Rectal smooth muscle tissue (tissue), 1 donor: Measurements from ENCODE around the gene ADCYAP1R1.

Experiments
- H3K27ac ChIP-seq: one replicate; pipeline ENCODE4 v1.7.0; 2013; ENCODE audit warnings: low read depth, low read length, inconsistent platforms
- H3K27me3 ChIP-seq: one replicate; pipeline ENCODE4 v1.7.0; 2013; ENCODE audit warnings: low read length; ENCODE audit not compliant: control insufficient read depth, insufficient read depth
- H3K36me3 ChIP-seq: one replicate; pipeline ENCODE4 v1.7.0; 2013; ENCODE audit warnings: low read length; ENCODE audit not compliant: control insufficient read depth, insufficient read depth
- H3K4me1 ChIP-seq: one replicate; pipeline ENCODE4 v1.7.0; 2013; ENCODE audit warnings: low read length; ENCODE audit not compliant: control insufficient read depth, insufficient read depth
- H3K4me3 ChIP-seq: one replicate; pipeline ENCODE4 v1.7.0; 2013; ENCODE audit warnings: low read length
- H3K9ac ChIP-seq: one replicate; pipeline ENCODE4 v1.7.0; 2013; ENCODE audit warnings: low read length

The ADCYAP1R1 gene

DNA sequence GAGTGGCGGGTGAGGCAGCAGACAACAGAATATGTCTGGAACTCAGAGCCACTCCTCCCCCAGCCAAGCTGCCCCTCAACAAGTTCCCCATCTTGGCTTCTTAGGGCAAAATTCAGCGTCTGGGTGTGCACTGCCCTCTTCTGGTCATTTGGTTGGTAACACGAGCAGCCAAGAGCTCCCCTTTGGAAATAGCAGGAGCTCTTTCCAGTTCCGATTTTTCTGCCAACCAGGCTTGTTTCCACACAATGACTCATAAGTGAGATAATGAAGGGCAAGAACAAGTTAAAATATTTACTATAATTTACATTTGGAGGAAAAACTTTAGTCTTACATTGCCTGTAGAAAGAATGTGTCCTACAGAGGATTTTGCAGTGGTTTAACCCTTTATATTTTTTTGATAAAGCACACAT, 70.5 kb downstream of the ADCYAP1R1 start:
- no peaks in the 10 kb centered on the region for H3K4me1 ChIP-seq
- no peaks in the 10 kb centered on the region for H3K27me3 ChIP-seq

DNA sequence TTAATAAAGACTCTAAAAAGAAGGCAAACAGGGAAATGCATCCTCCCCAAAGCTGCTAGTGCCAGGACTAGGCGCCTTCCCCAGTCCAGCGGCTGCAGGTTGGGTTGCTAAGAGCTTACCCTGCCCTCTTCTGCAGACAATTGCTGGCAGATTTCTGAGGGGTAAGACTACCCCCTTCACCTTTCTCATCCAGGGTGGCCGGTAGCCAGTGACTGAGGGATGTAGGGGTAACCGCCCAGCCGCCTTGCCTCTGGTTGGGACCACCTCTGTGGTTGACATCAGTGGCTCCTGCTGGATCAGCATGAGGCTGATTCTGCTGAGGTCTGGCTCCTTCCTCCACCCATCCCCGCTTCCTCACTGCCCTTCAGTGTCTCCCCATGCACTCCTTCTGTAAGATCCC, 71.2 kb downstream of the ADCYAP1R1 start:
- Histone ChIP-seq H3K4me1 (no peaks in the 10 kb centered on the region), H3K27ac (no peak overlapping the region), H3K36me3 (no peaks in the 10 kb centered on the region), H3K9ac (no peak overlapping the region), H3K27me3 (no peaks in the 10 kb centered on the region), H3K4me3 (no peak overlapping the region)

More for the DNA sequence above, 70.5 kb downstream of the ADCYAP1R1 start:
- Histone ChIP-seq H3K9ac (no peak overlapping the region), H3K27ac (no peak overlapping the region), H3K4me3 (no peak overlapping the region), H3K36me3 (no peaks in the 10 kb centered on the region)

DNA sequence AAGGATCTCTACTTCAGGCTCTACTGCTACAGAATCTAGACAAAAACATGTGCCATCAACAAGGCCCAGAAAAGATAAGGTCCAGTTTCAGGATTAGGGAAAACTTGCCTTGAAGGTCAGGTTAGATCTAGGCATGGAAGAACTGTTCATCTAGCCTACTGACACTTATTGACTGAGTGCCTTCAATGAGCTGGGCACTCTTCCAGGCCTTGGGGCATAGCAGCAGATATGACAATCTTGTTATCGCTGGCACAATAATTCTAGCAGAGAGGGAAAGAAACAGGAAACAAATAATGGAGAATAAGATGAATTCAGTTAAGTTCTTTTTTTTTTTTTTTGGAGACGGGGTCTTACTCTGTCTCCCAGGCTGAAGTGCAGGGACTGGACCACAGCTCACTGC, 71.6 kb downstream of the ADCYAP1R1 start:
- H3K36me3 ChIP-seq: no peaks in the 10 kb centered on the region
- H3K27me3 ChIP-seq: no peaks in the 10 kb centered on the region
- H3K4me3 ChIP-seq: no peak overlapping the region
- H3K27ac ChIP-seq: no peak overlapping the region
- H3K4me1 ChIP-seq: no peaks in the 10 kb centered on the region
- H3K9ac ChIP-seq: no peak overlapping the region

DNA sequence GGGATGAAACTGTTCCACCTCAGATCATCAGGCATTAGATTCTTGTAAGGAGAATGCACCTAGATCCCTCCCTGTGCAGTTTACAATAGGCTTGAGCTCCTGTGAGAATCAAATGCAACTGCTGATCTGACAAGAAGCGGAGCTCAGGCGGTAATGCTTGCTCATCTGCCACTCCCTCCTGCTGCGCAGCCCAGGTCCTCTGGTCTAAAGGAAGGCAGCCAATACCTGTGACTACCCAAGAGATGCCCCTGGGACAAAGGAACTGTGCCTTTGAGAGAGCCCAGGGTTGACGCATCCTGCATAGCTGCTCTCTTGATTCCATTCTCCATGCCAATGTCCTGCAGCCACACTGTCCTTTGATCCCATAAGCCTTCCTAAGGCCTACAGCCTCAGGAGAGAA, 73.1 kb downstream of the ADCYAP1R1 start:
- H3K4me1 ChIP-seq: no peaks in the 10 kb centered on the region
- no peak overlapping the region for H3K4me3 ChIP-seq
- no peaks in the 10 kb centered on the region for H3K27me3 ChIP-seq
- H3K27ac ChIP-seq: no peak overlapping the region
- no peak overlapping the region for H3K9ac ChIP-seq
- H3K36me3 ChIP-seq: no peaks in the 10 kb centered on the region

DNA sequence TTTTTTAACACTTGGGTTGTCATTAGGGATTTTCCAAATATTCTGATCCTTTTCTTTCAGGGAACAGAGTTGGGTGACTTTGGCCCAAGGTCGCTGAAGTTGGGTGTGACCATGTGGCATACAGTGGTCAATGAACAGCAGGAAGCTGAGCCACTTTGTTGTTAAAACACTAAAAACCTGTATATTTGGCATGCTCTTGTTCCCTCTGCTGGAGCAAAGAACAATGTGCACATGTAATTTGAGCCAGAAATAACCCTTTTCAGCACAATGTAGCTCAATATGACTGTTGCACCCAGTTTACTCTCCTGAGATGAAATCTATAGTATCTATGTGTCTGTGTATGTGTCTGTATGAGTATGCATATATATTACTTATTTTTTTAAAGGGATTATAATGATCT, 74.9 kb downstream of the ADCYAP1R1 start:
- Histone ChIP-seq H3K27ac (no peak overlapping the region), H3K4me3 (no peak overlapping the region), H3K4me1 (no peaks in the 10 kb centered on the region), H3K27me3 (no peaks in the 10 kb centered on the region), H3K9ac (no peak overlapping the region), H3K36me3 (no peaks in the 10 kb centered on the region)

DNA sequence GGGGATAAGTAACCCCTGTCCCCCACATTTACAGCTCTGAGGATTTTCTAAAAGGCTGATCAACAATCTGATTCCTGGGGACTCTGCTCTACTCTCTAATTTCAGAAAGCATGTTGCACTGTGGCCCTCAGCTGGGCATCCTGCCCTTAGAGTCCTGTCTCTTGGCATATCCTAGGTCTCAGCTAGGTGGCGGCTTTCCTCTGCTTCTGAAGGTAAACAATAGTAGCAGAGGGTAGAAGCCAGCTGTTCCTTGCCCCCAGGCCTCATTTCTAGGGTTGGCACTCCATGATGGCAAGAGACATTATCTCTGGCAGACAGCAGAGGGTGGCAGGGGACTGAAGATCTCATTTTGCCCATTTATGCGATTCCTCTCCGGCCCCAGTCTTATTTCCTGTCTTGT, 77.0 kb downstream of the ADCYAP1R1 start:
- Histone ChIP-seq H3K9ac (no peak overlapping the region), H3K4me1 (no peaks in the 10 kb centered on the region), H3K27me3 (no peaks in the 10 kb centered on the region), H3K27ac (no peak overlapping the region), H3K4me3 (no peak overlapping the region), H3K36me3 (no peaks in the 10 kb centered on the region)

DNA sequence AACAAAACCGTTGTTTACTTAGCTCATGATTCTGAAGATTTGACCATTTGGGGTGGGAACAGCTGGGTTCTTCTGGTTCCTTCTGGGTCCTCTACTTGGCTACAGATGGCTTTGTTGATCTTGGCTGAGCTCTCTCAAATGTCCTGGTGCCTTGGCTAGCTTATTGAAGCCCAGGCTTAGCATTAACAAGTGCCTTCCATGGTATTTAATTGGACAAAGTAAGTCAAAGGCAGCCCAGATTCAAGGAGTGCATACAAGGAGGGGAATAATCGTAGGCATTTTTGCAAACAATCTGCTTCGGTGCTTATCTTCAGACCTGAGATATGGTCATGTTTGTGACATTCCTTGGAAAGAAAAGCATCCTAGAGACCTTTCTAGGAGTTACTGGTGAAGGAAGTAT, 81.4 kb downstream of the ADCYAP1R1 start:
- Histone ChIP-seq H3K4me3 (no peak overlapping the region), H3K4me1 (no peaks in the 10 kb centered on the region), H3K36me3 (no peaks in the 10 kb centered on the region), H3K27ac (no peak overlapping the region), H3K27me3 (no peaks in the 10 kb centered on the region), H3K9ac (no peak overlapping the region)

DNA sequence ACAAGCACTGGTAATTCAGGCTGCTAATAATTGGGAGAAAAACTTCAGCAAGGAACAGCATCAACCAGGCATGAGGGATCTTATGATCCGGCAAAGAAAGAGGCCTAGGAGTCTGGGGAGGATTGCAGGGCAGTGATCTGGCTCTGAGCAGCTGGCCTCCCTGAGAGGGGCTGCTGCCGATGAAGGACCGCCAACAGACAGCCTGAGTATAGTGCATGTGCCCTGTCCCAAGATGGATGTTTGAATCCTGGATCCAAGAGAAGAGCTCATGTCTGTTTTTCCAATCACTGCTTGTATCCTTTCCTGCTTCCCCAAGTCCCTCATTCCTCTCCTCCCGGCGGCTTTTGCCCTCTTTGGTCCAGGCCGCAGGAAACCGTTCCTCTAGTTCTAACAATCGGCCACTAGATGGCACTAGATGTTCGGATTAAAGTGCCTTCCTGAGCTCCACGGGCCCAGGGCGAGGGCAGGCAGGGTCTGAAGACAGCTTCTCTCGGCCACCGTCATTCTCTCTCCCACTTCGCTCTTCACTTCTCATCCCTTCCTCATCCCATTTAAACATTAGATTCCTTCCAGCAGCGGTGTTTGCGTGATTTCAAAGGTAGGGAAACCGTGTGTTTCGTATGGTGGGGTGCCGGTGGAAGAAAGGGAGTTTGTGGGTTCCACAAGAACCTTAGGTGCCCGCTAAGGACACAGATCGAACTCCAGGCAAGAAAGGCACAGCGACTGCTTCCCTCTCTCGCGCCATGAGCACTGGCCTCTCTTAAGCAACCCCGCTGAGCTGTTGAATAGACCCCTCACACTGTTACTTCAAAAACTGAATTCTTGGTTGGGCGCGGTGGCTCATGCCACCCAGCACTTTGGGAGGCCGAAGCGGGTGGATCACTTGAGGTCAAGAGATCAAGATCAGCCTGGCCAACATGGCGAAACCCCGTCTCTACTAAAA, 82.4 kb downstream of the ADCYAP1R1 start:
- H3K27me3 ChIP-seq: no peaks in the 10 kb centered on the region
- H3K36me3 ChIP-seq: no peaks in the 10 kb centered on the region
- H3K4me3 ChIP-seq: no peak overlapping the region
- no peak overlapping the region for H3K9ac ChIP-seq
- H3K27ac ChIP-seq: no peak overlapping the region
- no peaks in the 10 kb centered on the region for H3K4me1 ChIP-seq

DNA sequence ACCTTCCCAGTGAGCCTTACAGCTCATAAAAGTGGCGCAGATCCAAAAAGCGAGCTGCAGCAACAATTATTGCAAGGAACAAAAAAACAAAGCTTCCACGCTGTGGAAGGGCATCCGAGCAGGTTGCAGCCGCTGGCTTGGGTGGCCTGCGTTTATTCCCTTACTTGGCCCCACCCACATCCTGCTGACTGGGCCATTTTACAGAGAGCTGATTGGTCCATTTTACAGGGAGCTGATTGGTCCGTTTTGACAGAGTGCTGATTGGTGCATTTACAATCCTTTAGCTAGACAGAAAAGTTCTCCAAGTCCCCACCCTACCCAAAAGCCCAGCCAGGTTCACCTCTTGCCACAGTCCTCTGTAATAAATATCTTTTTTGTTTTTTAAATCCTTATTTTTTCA, 85.1 kb downstream of the ADCYAP1R1 start:
- no peaks in the 10 kb centered on the region for H3K4me1 ChIP-seq
- no peaks in the 10 kb centered on the region for H3K36me3 ChIP-seq
- no peak overlapping the region for H3K4me3 ChIP-seq
- H3K9ac ChIP-seq: no peak overlapping the region
- H3K27ac ChIP-seq: no peak overlapping the region
- H3K27me3 ChIP-seq: no peaks in the 10 kb centered on the region

DNA sequence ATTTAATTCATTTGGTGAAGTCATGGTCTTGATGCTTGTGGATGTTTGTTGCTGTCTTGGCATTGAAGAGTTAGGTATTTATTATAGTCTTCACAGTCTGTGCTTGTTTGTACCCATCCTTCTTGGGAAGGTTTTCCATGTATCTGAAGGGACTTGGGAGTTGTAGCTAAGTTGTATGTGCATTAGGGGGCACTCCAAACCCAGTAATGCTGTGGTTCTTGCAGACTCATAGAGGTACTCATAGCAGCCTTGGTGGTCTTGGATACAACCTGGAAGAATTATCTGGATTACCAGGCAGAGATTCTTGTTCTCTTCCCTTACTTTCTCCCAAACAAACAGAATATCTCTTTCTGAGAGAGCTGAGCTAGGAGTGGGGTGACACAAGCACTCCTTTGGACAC, 93.2 kb downstream of the ADCYAP1R1 start:
- Histone ChIP-seq H3K9ac (no peak overlapping the region), H3K4me1 (no peaks in the 10 kb centered on the region), H3K4me3 (no peak overlapping the region), H3K27me3 (no peaks in the 10 kb centered on the region), H3K27ac (no peak overlapping the region), H3K36me3 (no peaks in the 10 kb centered on the region)

DNA sequence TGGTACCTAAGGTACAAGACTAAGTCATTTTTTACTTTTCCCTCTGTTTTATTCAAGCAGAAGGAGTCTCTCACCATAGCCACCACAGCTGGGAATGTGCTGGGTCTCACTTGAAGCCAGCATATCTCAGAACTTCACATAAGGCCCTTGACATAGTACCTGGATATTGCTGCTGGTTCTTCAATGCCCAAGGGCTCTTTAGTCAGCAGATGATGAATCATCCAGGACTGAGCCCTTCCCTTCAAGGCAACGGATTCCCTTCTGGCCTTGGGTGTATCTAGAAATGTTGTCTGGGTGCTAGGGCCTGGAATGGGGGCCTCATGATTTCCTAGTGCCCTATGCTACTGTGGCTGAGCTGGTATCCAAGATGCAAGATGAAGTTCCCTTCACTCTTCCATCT, 93.9 kb downstream of the ADCYAP1R1 start:
- Histone ChIP-seq H3K4me1 (no peaks in the 10 kb centered on the region), H3K36me3 (no peaks in the 10 kb centered on the region), H3K9ac (no peak overlapping the region), H3K27ac (no peak overlapping the region), H3K27me3 (no peaks in the 10 kb centered on the region), H3K4me3 (no peak overlapping the region)

DNA sequence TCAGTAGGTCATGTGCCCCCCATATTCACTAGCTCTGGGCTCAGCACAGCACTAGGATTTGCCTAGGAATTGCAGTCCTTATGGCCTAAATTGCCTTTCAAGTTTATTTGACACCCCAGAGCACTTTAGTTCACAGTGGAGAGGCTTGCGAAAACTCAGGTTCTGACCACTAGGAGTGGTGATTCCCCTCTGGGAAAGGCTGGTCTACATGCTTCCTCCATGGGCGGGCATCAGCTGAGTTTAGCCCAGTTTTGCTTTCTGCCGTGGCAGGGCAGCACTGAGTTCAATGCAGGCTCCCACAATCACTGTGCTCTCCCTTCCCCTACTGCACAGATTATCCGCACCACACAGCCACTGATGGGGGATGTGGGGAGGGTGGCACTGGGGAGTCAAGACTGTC, 94.4 kb downstream of the ADCYAP1R1 start:
- Histone ChIP-seq H3K27me3 (no peaks in the 10 kb centered on the region), H3K36me3 (no peaks in the 10 kb centered on the region), H3K9ac (no peak overlapping the region), H3K27ac (no peak overlapping the region), H3K4me3 (no peak overlapping the region), H3K4me1 (no peaks in the 10 kb centered on the region)

DNA sequence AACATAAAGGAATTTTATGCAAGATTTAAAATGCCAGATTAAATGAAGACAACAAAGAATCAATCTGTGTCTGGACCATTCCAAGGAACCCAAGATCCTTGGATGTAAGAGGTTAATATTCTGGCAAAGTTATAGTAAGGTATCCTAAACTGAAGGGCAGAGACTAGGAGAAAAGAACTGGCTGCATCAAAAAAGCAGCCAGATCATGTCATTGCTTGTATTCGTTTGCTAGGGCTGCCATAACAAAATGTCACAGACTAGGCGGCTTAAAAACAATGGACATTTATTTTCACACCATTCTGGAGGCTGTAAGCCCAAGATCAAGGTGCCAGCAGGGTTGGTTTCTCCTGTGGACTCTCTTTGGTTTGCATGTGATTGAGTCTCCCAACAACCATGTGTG, 99.7 kb downstream of the ADCYAP1R1 start:
- no peak overlapping the region for H3K4me3 ChIP-seq

More for the DNA sequence above, 99.7 kb downstream of the ADCYAP1R1 start:
- Histone ChIP-seq H3K4me1 (no peaks in the 10 kb centered on the region), H3K9ac (no peak overlapping the region), H3K27me3 (no peaks in the 10 kb centered on the region), H3K36me3 (no peaks in the 10 kb centered on the region), H3K27ac (no peak overlapping the region)
